K562 treated with DMSO at 1 percent for 4 hours (cell line): ENCODE results near the gene CCDC192. TPM values are rescaled to one million over a fixed set of nuclear protein-coding genes. Genes with fewer than 3 reads are reported as not detected.

ENCODE experiments used
- total RNA-seq: library from RNA; unstranded; fragments of 300-600 nt; gene quantifications from 2 replicates; pipeline ENCODE4 v1.2.3, GENCODE V29; 2022; ENCODE audit not compliant: insufficient read depth

Gene CCDC192, protein sequence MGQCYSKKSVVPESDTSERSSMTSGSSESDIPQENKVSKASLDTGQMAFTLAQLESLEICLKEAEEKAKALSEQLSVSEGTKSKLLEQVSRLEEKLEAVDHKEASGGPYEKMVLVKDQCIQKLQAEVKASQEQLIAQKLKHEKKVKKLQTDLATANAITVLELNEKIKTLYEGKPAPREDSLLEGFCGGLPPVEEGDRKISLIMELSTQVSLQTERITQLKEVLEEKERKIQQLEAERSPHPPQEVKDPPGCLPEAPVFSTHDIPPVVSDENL
- total RNA-seq = not detected in 2 replicates

DNA sequence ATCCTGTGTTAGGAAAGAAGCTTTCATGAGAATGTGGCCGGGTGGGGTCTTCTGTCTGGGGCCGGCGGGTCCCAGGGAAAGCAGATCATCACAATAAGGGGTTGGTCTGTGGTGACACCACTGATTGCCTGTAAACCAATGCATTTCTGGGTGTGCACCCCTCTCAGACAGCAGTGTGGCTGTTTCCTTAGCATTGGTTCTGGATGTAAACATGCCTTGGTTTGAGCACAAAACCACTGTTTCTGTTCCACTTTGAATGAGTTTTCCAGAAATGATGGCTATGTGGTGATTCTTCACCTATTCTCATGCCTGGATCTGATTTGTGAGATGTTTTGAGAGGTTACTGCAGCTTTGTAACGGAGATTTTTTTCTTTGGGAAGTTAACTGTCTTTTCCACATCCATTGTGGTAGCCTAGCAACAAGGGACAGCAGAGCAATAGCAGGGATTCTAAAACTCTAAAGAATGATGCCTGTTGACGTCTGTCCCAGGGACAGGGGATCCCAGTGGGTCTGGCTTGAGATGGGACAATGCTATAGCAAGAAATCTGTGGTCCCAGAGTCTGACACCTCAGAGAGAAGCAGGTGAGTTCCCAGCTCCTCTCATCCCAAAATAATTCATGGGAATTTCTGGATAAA, at the start of gene CCDC192:
TSS of gene CCDC192 (plus strand) at position 466 of the 636 bp plus-strand sequence. CDS start at position 521, 55 bp downstream.

Other genes with a start within 250 kb of the CCDC192 start
- gene PRRC1, start 185.8 kb upstream of the CCDC192 start, total RNA-seq = 22.4 and 26.7 TPM in 2 replicates
- gene CTXN3, start 54.3 kb upstream of the CCDC192 start, total RNA-seq = not detected in 2 replicates